Measurements from ENCODE around the gene DIO3. TPM values are rescaled to one million over a fixed set of nuclear protein-coding genes. Genes with fewer than 3 reads are reported as not detected.
"Not testable (repeated sequence)": the region's sequence is repeated elsewhere in the genome, so short reads cannot be mapped to it uniquely, and the experiment has no call there.

DIO3 gene
- total RNA-seq, 1 donor from 2014 or later: 16.1 TPM

DNA sequence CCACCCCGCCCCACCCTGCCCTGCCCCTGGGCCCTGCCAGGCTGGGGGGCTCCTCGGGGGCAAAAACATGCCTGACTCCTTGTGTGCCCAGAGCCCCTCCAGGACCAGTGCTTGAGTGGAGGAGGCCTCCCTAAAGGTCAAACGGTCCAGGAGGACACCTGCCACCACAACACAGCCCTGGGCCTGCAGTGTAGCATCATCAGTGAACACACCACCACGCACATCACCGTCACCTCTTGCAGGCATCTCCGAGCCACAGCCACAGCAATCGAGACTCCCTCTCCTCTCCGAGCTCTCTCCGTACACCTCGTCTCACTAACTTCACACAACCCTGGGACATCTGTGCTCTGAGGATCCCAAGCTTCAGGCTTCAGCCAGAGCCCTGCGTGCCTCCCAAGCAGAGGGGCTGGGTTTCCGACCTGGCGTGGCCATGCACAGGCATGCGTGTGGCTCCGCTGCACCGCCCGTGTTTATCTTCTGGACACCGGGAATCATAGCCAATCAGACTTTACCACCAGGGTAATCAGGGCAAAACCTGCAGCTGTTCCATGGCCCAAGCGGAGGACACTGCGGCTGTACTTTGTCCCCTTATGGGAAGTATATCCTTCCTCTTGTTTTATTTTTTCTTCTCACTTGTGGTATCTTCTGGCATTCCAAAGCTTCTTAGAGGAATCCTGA, 6.2 kb upstream of the DIO3 start:
- Mint-ChIP-seq H3K36me3 (no peaks in the 10 kb centered on the region), H3K27ac (no peak overlapping the region), H3K4me3 (no peak overlapping the region), H3K27me3 (peaks cover 39% of the 10 kb centered on the region), H3K4me1 (ENCODE audit: unreplicated experiment) (no peaks in the 10 kb centered on the region), H3K9me3 (no peaks in the 10 kb centered on the region)
- TF ChIP-seq, protein P1, sequence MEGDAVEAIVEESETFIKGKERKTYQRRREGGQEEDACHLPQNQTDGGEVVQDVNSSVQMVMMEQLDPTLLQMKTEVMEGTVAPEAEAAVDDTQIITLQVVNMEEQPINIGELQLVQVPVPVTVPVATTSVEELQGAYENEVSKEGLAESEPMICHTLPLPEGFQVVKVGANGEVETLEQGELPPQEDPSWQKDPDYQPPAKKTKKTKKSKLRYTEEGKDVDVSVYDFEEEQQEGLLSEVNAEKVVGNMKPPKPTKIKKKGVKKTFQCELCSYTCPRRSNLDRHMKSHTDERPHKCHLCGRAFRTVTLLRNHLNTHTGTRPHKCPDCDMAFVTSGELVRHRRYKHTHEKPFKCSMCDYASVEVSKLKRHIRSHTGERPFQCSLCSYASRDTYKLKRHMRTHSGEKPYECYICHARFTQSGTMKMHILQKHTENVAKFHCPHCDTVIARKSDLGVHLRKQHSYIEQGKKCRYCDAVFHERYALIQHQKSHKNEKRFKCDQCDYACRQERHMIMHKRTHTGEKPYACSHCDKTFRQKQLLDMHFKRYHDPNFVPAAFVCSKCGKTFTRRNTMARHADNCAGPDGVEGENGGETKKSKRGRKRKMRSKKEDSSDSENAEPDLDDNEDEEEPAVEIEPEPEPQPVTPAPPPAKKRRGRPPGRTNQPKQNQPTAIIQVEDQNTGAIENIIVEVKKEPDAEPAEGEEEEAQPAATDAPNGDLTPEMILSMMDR (conservative IDR thresholded peaks at IDR 0.05): no peak
- DNase-seq (ENCODE audit: extremely low spot score, unreplicated experiment): no peak

DNA sequence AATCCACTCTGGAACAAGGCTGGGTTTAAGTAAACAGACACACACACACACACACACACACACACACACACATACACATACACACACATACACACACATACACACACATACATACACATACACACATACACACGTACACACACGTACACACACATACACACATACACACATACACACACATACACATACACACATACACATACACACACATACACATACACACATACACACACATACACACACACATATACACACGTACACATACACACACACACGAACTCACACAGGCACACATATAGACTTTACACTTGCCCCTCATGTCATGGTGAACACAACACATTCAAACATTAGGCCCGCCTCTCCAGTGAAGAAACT, 5.6 kb upstream of the DIO3 start:
- DNase-seq (ENCODE audit: extremely low spot score, unreplicated experiment); H3K36me3 Mint-ChIP-seq; H3K4me1 Mint-ChIP-seq (ENCODE audit: unreplicated experiment); H3K4me3 Mint-ChIP-seq; H3K9me3 Mint-ChIP-seq; H3K27ac Mint-ChIP-seq: not testable (repeated sequence)
- H3K27me3 Mint-ChIP-seq: peaks cover 39% of the 10 kb centered on the region

DNA sequence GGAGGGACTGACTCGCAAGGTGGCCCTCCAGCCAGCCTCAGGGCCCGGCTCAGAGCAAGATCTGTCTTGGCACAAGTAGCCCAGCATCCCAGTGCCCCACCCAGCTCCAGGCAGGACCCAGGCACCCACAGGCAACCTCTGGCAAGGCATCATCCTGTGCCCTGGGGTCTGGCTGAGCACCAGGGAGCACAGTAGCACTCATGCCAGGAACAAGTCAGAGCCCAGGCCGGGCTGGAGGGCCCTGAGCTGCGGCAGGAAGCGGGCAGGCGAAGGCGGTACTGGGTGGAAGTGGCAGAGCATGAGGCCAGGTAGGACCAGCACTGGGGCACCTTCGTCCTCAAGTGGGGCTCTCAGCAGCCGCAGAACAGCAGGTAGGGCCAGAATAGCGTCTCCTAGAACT, 5.2 kb upstream of the DIO3 start:
- DNase-seq (ENCODE audit: extremely low spot score, unreplicated experiment): no peak
- Mint-ChIP-seq H3K4me3 (no peak overlapping the region), H3K36me3 (no peaks in the 10 kb centered on the region), H3K27me3 (peaks cover 39% of the 10 kb centered on the region), H3K4me1 (ENCODE audit: unreplicated experiment) (no peaks in the 10 kb centered on the region), H3K9me3 (no peaks in the 10 kb centered on the region), H3K27ac (no peak overlapping the region)
- TF ChIP-seq, protein P1 (conservative IDR thresholded peaks at IDR 0.05): no peak

DNA sequence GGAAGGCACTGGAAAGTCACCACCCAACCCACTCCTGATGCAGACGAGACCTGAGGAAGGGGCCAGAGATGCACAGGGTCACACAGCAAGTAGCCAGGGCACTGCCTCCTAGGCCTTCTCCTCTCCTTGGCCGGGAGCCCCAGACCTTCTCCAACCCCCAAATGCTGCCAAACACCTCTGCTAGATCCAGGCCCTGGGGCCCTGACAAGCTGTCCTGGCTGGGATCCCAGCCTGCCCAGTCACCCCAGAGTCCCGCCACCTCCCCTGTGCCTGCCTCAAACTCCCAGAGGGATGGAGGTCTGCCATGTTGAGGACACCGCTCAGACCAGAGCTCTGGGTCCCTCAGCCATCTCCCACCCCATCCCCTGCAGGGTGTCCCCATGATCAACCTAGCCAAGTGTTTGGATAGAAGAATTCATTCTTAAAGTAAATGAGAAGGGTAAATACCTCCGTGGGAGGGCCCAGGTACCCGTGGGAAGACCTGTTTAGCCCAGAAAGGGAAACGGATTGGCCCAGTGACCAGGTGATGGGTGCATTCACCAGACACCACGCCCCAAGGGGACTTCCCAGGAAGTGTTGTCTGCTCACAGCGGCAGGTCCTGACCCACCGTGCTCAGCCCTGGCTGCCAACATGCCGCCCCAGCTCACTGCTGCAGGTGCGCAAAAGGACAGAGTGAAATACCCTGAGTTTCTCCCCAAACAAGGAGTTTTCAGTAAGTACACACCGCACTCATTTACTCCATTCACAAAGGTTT, 4.6 kb upstream of the DIO3 start:
- TF ChIP-seq, protein P1 (conservative IDR thresholded peaks at IDR 0.05): no peak
- Mint-ChIP-seq H3K4me1 (ENCODE audit: unreplicated experiment) (no peaks in the 10 kb centered on the region), H3K36me3 (no peaks in the 10 kb centered on the region), H3K27ac (no peak overlapping the region), H3K4me3 (no peak overlapping the region), H3K27me3 (peaks cover 39% of the 10 kb centered on the region), H3K9me3 (no peaks in the 10 kb centered on the region)
- DNase-seq (ENCODE audit: extremely low spot score, unreplicated experiment): no peak

DNA sequence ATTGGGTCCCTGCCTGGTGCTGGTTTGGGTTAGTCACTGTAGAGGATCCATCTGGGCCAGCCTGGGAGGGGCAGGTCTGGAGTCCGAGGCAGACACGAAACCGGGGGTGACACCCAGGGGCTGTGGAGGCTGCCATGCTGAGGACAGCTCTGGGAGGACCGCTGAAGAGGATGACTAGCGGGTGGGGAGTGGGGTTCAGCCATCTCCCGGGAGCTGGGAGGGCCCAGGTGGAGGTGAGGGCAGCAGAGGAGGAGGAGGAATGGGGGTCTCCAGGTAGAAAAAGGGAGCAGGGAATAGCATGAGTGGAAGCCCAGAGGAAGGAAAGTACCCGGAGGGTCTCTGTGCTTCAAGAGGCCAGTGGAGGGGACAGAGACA, 4.0 kb upstream of the DIO3 start:
- Mint-ChIP-seq H3K9me3 (no peaks in the 10 kb centered on the region), H3K27me3 (peaks cover 45% of the 10 kb centered on the region), H3K4me3 (no peak overlapping the region), H3K36me3 (no peaks in the 10 kb centered on the region), H3K27ac (no peak overlapping the region), H3K4me1 (ENCODE audit: unreplicated experiment) (no peaks in the 10 kb centered on the region)
- TF ChIP-seq, protein P1 (conservative IDR thresholded peaks at IDR 0.05): no peak
- no peak for DNase-seq (ENCODE audit: extremely low spot score, unreplicated experiment)
